HG02970 (cell line): Measurements from ENCODE around the gene DOCK9.

Experiments used
- ATAC-seq: cut with Tn5 transposase; IDR thresholded peaks from one replicate; pipeline ENCODE4 v1.9.1; 2021; ENCODE audit warnings: mild to moderate bottlenecking, moderate library complexity, moderate number of reproducible peaks; ENCODE audit not compliant: unreplicated experiment, low FRiP score

DOCK9 gene

GRCh38 chr13:98976338-98976737, 1.5 kb downstream of the DOCK9 start:
- ATAC-seq = no peak

- no peak for ATAC-seq
Observed at GRCh38 chr13:98975822-98976261, 2.0 kb downstream of the DOCK9 start.

GRCh38 chr13:98974053-98974452, 3.8 kb downstream of the DOCK9 start:
- ATAC-seq = no peak

- ATAC-seq = no peak
Observed at GRCh38 chr13:98972627-98973026, 5.2 kb downstream of the DOCK9 start.

GRCh38 chr13:98972059-98972458, 5.8 kb downstream of the DOCK9 start:
- ATAC-seq = no peak

- no peak for ATAC-seq
Observed at GRCh38 chr13:98970330-98970729, 7.5 kb downstream of the DOCK9 start.

- ATAC-seq = no peak
Observed at GRCh38 chr13:98967491-98967890, 10.4 kb downstream of the DOCK9 start.

- no peak for ATAC-seq
Observed at GRCh38 chr13:98966019-98966418, 11.8 kb downstream of the DOCK9 start.

GRCh38 chr13:98965325-98965724, 12.5 kb downstream of the DOCK9 start:
- ATAC-seq = no peak

- no peak for ATAC-seq
Observed at GRCh38 chr13:98963917-98964316, 13.9 kb downstream of the DOCK9 start.

- ATAC-seq = no peak
Observed at GRCh38 chr13:98962901-98963590, 14.8 kb downstream of the DOCK9 start.

- no peak for ATAC-seq
Observed at GRCh38 chr13:98961503-98962105, 16.3 kb downstream of the DOCK9 start.

- ATAC-seq = no peak
Observed at GRCh38 chr13:98960606-98961502, 17.0 kb downstream of the DOCK9 start.

- no peak for ATAC-seq
Observed at GRCh38 chr13:98959786-98960605, 17.9 kb downstream of the DOCK9 start.

- no peak for ATAC-seq
Observed at GRCh38 chr13:98959291-98959690, 18.6 kb downstream of the DOCK9 start.

GRCh38 chr13:98958443-98958794, 19.4 kb downstream of the DOCK9 start:
- no peak for ATAC-seq

GRCh38 chr13:98957731-98958442, 20.0 kb downstream of the DOCK9 start:
- ATAC-seq = no peak

GRCh38 chr13:98955336-98955735, 22.5 kb downstream of the DOCK9 start:
- ATAC-seq = no peak

GRCh38 chr13:98954313-98954712, 23.6 kb downstream of the DOCK9 start:
- no peak for ATAC-seq

- no peak for ATAC-seq
Observed at GRCh38 chr13:98951266-98951665, 26.6 kb downstream of the DOCK9 start.
